Progenitor cell of endocrine pancreas (in vitro differentiated cells): ENCODE data around the gene MAPK10. TPM values are rescaled to one million over a fixed set of nuclear protein-coding genes. Genes with fewer than 3 reads are reported as not detected.

Source experiments
- DNase-seq: peaks from one replicate; pipeline ENCODE4 v3.0.0; 2021; ENCODE audit warnings: low spot score; ENCODE audit not compliant: unreplicated experiment
- H3K27ac Mint-ChIP-seq: 2 replicates; pipeline ENCODE4 v1.8.0; 2021; ENCODE audit warnings: mild to moderate bottlenecking, moderate library complexity, mixed read lengths
- H3K27me3 Mint-ChIP-seq: 2 replicates; pipeline ENCODE4 v1.8.0; 2021; ENCODE audit warnings: mixed read lengths
- H3K36me3 Mint-ChIP-seq: 2 replicates; pipeline ENCODE4 v1.8.0; 2022; ENCODE audit warnings: mixed read lengths; ENCODE audit not compliant: insufficient read depth
- H3K4me1 Mint-ChIP-seq: 2 replicates; pipeline ENCODE4 v1.8.0; 2021; ENCODE audit warnings: low read depth, mixed read lengths
- H3K4me3 Mint-ChIP-seq: 2 replicates; pipeline ENCODE4 v1.8.0; 2021; ENCODE audit warnings: low read depth, mild to moderate bottlenecking, moderate library complexity, mixed read lengths
- H3K9me3 Mint-ChIP-seq: 2 replicates; pipeline ENCODE4 v1.8.0; 2021; ENCODE audit warnings: low read depth, mixed read lengths
- CTCF ChIP-seq: fragments of 200-600 bp; sonication (generic); IDR thresholded peaks from one replicate; pipeline ENCODE4 v1.5.0; 2021; ENCODE audit warnings: antibody characterized with exemption, mild to moderate bottlenecking; ENCODE audit not compliant: unreplicated experiment
- long read RNA-seq: library from polyadenylated mRNA; unstranded; transcript quantifications from one replicate; pipeline ENCODE4 v2.0.0, GENCODE V29; 2020
- total RNA-seq: library from RNA; stranded (reverse); gene quantifications from 2 replicates; pipeline ENCODE4 v1.2.1, GENCODE V29; 2021

The MAPK10 gene
- total RNA-seq, result 21.4 and 22.1 TPM in 2 replicates
- long read RNA-seq, full-length matches to known transcripts, result 9 of 62 reads
- long read RNA-seq, partial matches to known transcripts, result 27 of 62 reads
- long read RNA-seq, other reads (novel, unspliced or antisense), result 26 of 62 reads

GRCh38 chr4:86359944-86360478, at the start of gene MAPK10:
TSS of gene MAPK10 (minus strand) at chr4:86360053.
- Mint-ChIP-seq H3K27ac (peak within 1 kb of the TSS; percentile 84), H3K36me3 (no peaks in the 10 kb centered on the region), H3K4me1 (peaks cover 18% of the 10 kb centered on the region), H3K27me3 (no peaks in the 10 kb centered on the region), H3K4me3 (peak within 1 kb of the TSS; percentile 67), H3K9me3 (no peaks in the 10 kb centered on the region)
- DNase-seq, result peak; percentile 10
- no peak for TF ChIP-seq CTCF

- no peak for TF ChIP-seq CTCF
- no peak overlapping the region for H3K4me3 Mint-ChIP-seq
- H3K9me3 Mint-ChIP-seq, result peaks cover 3% of the 10 kb centered on the region
- H3K27ac Mint-ChIP-seq, result no peak overlapping the region
- H3K4me1 Mint-ChIP-seq, result peaks cover 4% of the 10 kb centered on the region
- H3K27me3 Mint-ChIP-seq, result no peaks in the 10 kb centered on the region
- no peaks in the 10 kb centered on the region for H3K36me3 Mint-ChIP-seq
- no peak for DNase-seq
Measured at GRCh38 chr4:86403575-86403974, 43.7 kb upstream of the MAPK10 start.

- H3K36me3 Mint-ChIP-seq, result no peaks in the 10 kb centered on the region
- peaks cover 4% of the 10 kb centered on the region for H3K4me1 Mint-ChIP-seq
- no peak for DNase-seq
- no peak for TF ChIP-seq CTCF
- no peak overlapping the region for H3K4me3 Mint-ChIP-seq
- H3K27ac Mint-ChIP-seq, result no peak overlapping the region
- no peaks in the 10 kb centered on the region for H3K27me3 Mint-ChIP-seq
- no peaks in the 10 kb centered on the region for H3K9me3 Mint-ChIP-seq
Measured at GRCh38 chr4:86401826-86402225, 42.0 kb upstream of the MAPK10 start.

- Mint-ChIP-seq H3K4me3 (no peak overlapping the region), H3K9me3 (no peaks in the 10 kb centered on the region), H3K36me3 (no peaks in the 10 kb centered on the region), H3K4me1 (peaks cover 4% of the 10 kb centered on the region), H3K27ac (no peak overlapping the region), H3K27me3 (no peaks in the 10 kb centered on the region)
- no peak for TF ChIP-seq CTCF
- DNase-seq, result no peak
Measured at GRCh38 chr4:86400216-86400615, 40.4 kb upstream of the MAPK10 start.

- no peak for TF ChIP-seq CTCF
- no peak overlapping the region for H3K4me3 Mint-ChIP-seq
- no peaks in the 10 kb centered on the region for H3K9me3 Mint-ChIP-seq
- H3K36me3 Mint-ChIP-seq, result no peaks in the 10 kb centered on the region
- no peak overlapping the region for H3K27ac Mint-ChIP-seq
- no peak for DNase-seq
- no peaks in the 10 kb centered on the region for H3K27me3 Mint-ChIP-seq
- peaks cover 4% of the 10 kb centered on the region for H3K4me1 Mint-ChIP-seq
Measured at GRCh38 chr4:86398187-86398586, 38.3 kb upstream of the MAPK10 start.
